Endothelial cell of umbilical vein (primary cell): ENCODE measurements around the gene MIER1.

Experiments
- EZH2 ChIP-seq: IDR thresholded peaks from 2 replicates; pipeline ENCODE4 v1.6.1; 2012; ENCODE audit warnings: borderline replicate concordance, low read depth, mild to moderate bottlenecking, moderate library complexity, low read length, inconsistent platforms; ENCODE audit not compliant: severe bottlenecking
- GATA2 ChIP-seq: IDR thresholded peaks from 2 replicates; pipeline ENCODE4 v1.7.0; 2011; ENCODE audit warnings: low read depth, mild to moderate bottlenecking, moderate library complexity, mixed read lengths, low read length; ENCODE audit not compliant: insufficient read length, insufficient read depth
- JUN ChIP-seq: IDR thresholded peaks from 2 replicates; pipeline ENCODE4 v1.6.1; 2011; ENCODE audit warnings: borderline replicate concordance, low read depth; ENCODE audit not compliant: insufficient read length, insufficient read depth
- MAX ChIP-seq: IDR thresholded peaks from 2 replicates; pipeline ENCODE4 v1.6.1; 2011; ENCODE audit not compliant: insufficient read depth, insufficient read length
- MYC ChIP-seq: IDR thresholded peaks from one replicate; pipeline ENCODE4 v1.6.1; 2011; ENCODE audit warnings: mild to moderate bottlenecking, low read depth, low read length
- POLR2A ChIP-seq: IDR thresholded peaks from 2 replicates; pipeline ENCODE4 v1.6.1; 2012; ENCODE audit warnings: low read depth, mild to moderate bottlenecking, control low read depth, low read length
- POLR2AphosphoS5 ChIP-seq: IDR thresholded peaks from 2 replicates; pipeline ENCODE4 v1.6.1; 2012; ENCODE audit warnings: low read depth, mild to moderate bottlenecking, control low read depth, low read length, moderate library complexity; ENCODE audit not compliant: insufficient read depth
- TF ChIP-seq, protein P1 (sequence below), 2 donors: IDR thresholded peaks; 1 replicate in 1 of 2; 2 replicates in 1 of 2; pipeline ENCODE4 v1.5.1; 2011; ENCODE audit warnings: low read length in 2 of 2, mild to moderate bottlenecking in 2 of 2, moderate library complexity in 2 of 2, control low read depth in 1 of 2, inconsistent platforms in 1 of 2, low read depth in 1 of 2; ENCODE audit not compliant: insufficient read depth in 1 of 2; ENCODE audit errors: extremely low read depth in 1 of 2

DNA sequence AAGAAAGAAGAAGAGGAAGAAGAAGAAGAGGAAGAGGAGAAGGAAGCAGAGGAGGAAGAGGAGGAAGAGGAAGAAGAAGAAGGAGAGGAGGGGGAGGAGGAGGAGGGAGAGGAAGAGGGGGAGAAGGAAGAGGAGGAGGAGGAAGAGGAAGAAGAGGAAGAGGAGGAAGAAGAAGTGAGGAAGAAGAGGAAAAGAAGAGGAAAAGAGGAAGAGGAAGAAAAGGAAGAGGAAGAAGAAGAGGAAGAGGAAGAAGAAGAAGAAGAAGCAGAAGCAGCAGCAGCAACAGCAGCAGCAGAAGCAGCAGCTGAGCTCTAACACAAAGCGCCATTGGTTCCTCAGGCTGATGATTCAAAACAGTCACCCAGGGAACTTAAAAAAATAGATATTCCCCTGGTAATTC lies 34.2 kb upstream of the MIER1 start:
- TF ChIP-seq MYC, result no peak
- TF ChIP-seq, protein P1, sequence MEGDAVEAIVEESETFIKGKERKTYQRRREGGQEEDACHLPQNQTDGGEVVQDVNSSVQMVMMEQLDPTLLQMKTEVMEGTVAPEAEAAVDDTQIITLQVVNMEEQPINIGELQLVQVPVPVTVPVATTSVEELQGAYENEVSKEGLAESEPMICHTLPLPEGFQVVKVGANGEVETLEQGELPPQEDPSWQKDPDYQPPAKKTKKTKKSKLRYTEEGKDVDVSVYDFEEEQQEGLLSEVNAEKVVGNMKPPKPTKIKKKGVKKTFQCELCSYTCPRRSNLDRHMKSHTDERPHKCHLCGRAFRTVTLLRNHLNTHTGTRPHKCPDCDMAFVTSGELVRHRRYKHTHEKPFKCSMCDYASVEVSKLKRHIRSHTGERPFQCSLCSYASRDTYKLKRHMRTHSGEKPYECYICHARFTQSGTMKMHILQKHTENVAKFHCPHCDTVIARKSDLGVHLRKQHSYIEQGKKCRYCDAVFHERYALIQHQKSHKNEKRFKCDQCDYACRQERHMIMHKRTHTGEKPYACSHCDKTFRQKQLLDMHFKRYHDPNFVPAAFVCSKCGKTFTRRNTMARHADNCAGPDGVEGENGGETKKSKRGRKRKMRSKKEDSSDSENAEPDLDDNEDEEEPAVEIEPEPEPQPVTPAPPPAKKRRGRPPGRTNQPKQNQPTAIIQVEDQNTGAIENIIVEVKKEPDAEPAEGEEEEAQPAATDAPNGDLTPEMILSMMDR (IDR thresholded peaks at IDR 0.05; ENCODE audit: extremely low read depth in 1 of 2, insufficient read depth in 1 of 2, low read depth in 1 of 2, low read length in 2 of 2), result no peak
- TF ChIP-seq MAX, result no peak
- no peak for TF ChIP-seq EZH2
- TF ChIP-seq POLR2AphosphoS5, result no peak
- TF ChIP-seq POLR2A, result no peak
- TF ChIP-seq GATA2, result no peak
- TF ChIP-seq JUN, result no peak
